CD14-positive monocyte (primary cell): ENCODE measurements around the gene SETD1B. TPM values are rescaled to one million over a fixed set of nuclear protein-coding genes. Genes with fewer than 3 reads are reported as not detected.

Experiments
- DNase-seq, 3 donors: peaks; one replicate each; pipeline ENCODE4 v3.0.0-alpha.2; 2011 to 2022
- H2AFZ ChIP-seq: 2 replicates; pipeline ENCODE4 v1.6.0; 2012; ENCODE audit warnings: mild to moderate bottlenecking, low read depth, low read length, inconsistent platforms; ENCODE audit not compliant: insufficient read depth, poor library complexity, severe bottlenecking
- H3K27ac ChIP-seq, 2 donors: 1 replicate in 1 of 2; 2 replicates in 1 of 2; pipeline ENCODE4 v1.5.1; 2012 to 2013; ENCODE audit warnings: low read length in 2 of 2, control low read depth in 1 of 2, inconsistent platforms in 1 of 2, low read depth in 1 of 2, mild to moderate bottlenecking in 1 of 2
- H3K27me3 ChIP-seq, 2 donors: one replicate each; pipeline versions ENCODE4 v1.6.0 to v1.6.1; 2011 to 2013; ENCODE audit warnings: low read length in 2 of 2; ENCODE audit not compliant: control insufficient read depth in 2 of 2, insufficient read depth in 2 of 2
- H3K36me3 ChIP-seq, 2 donors: replicated peaks in 1 of 2; 1 replicate in 1 of 2; 2 replicates in 1 of 2; pipeline versions ENCODE4 v1.5.1 to v1.6.1; 2012 to 2013; ENCODE audit warnings: low read length in 2 of 2, control low read depth in 1 of 2, inconsistent platforms in 1 of 2, mild to moderate bottlenecking in 1 of 2; ENCODE audit not compliant: insufficient read depth in 2 of 2, control insufficient read depth in 1 of 2
- H3K4me1 ChIP-seq, 2 donors: 1 replicate in 1 of 2; 2 replicates in 1 of 2; pipeline versions ENCODE4 v1.5.1 to v1.6.1; 2012 to 2013; ENCODE audit warnings: low read length in 2 of 2, control low read depth in 1 of 2, inconsistent platforms in 1 of 2, mild to moderate bottlenecking in 1 of 2, moderate library complexity in 1 of 2; ENCODE audit not compliant: insufficient read depth in 2 of 2, control insufficient read depth in 1 of 2
- H3K4me2 ChIP-seq: replicated peaks from 2 replicates; pipeline ENCODE3; 2012; ENCODE audit warnings: low read length, moderate library complexity, mild to moderate bottlenecking; ENCODE audit not compliant: poor library complexity, severe bottlenecking; ENCODE audit errors: extremely low read depth
- H3K4me3 ChIP-seq, 3 experiments: fragments of 200-600 bp in 1 of 3; sonication (generic) in 1 of 3; replicated peaks in 1 of 3; 1 replicate in 2 of 3; 2 replicates in 1 of 3; pipeline ENCODE4 v1.5.1; 2011 to 2013; ENCODE audit warnings: low read length in 3 of 3, mild to moderate bottlenecking in 3 of 3, control low read depth in 2 of 3, low read depth in 2 of 3, inconsistent platforms in 1 of 3, moderate library complexity in 1 of 3
- H3K79me2 ChIP-seq: 2 replicates; pipeline ENCODE4 v1.6.0; 2012; ENCODE audit warnings: mild to moderate bottlenecking, control low read depth, inconsistent platforms, low read length, moderate library complexity; ENCODE audit not compliant: insufficient read depth
- H3K9ac ChIP-seq: 2 replicates; pipeline ENCODE4 v1.6.0; 2017; ENCODE audit warnings: low read length, mild to moderate bottlenecking; ENCODE audit not compliant: insufficient read depth, poor library complexity, severe bottlenecking
- H3K9me3 ChIP-seq, 2 donors: replicated peaks in 1 of 2; 1 replicate in 1 of 2; 2 replicates in 1 of 2; pipeline versions ENCODE4 v1.5.1 to v1.6.1; 2012 to 2013; ENCODE audit warnings: low read length in 2 of 2, control low read depth in 1 of 2; ENCODE audit not compliant: control insufficient read depth in 1 of 2, insufficient read depth in 1 of 2
- H4K20me1 ChIP-seq: 2 replicates; pipeline ENCODE4 v1.6.0; 2012; ENCODE audit warnings: mild to moderate bottlenecking, low read length, control low read depth, moderate library complexity; ENCODE audit not compliant: insufficient read depth
- H3K27ac Mint-ChIP-seq, 7 donors: one replicate each; pipeline ENCODE4 v1.8.0; 2020; ENCODE audit warnings: mild to moderate bottlenecking in 7 of 7, mixed read lengths in 7 of 7, moderate library complexity in 6 of 7, inconsistent platforms in 2 of 7
- H3K27me3 Mint-ChIP-seq, 3 donors: one replicate each; pipeline ENCODE4 v1.8.0; 2021 to 2022; ENCODE audit warnings: low read depth in 3 of 3, mild to moderate bottlenecking in 3 of 3, mixed read lengths in 3 of 3, moderate library complexity in 3 of 3, inconsistent platforms in 1 of 3
- H3K36me3 Mint-ChIP-seq, 2 donors: one replicate each; pipeline ENCODE4 v1.8.0; 2020; ENCODE audit warnings: mixed read lengths in 2 of 2, inconsistent platforms in 1 of 2, mild to moderate bottlenecking in 1 of 2
- H3K4me1 Mint-ChIP-seq: one replicate; pipeline ENCODE4 v1.8.0; 2020; ENCODE audit warnings: mild to moderate bottlenecking, mixed read lengths
- H3K4me3 Mint-ChIP-seq, 2 donors: one replicate each; pipeline ENCODE4 v1.8.0; 2020; ENCODE audit warnings: mild to moderate bottlenecking in 2 of 2, mixed read lengths in 2 of 2, moderate library complexity in 1 of 2
- H3K9me3 Mint-ChIP-seq, 7 donors: one replicate each; pipeline ENCODE4 v1.8.0; 2020 to 2022; ENCODE audit warnings: mixed read lengths in 7 of 7, mild to moderate bottlenecking in 6 of 7, moderate library complexity in 6 of 7, inconsistent platforms in 2 of 7
- WGBS: methylation state at CpG from one replicate; pipeline ENCODE4 v1.1.5; 2013; ENCODE audit warnings: missing lambda C conversion rate; ENCODE audit not compliant: insufficient coverage; 5-methylcytosine and 5-hydroxymethylcytosine counted together
- intact Hi-C, 2 donors: fragments of 100-400 bp; cut with micrococcal nuclease; formaldehyde crosslinking; loops; one replicate each; pipeline versions ENCODE4 v1.15.0 to v1.15.1; 2023
- polyA plus RNA-seq, 3 donors: library from polyadenylated mRNA; depleted of rRNA in 1 of 3; unstranded in 2 of 3; stranded (reverse) in 1 of 3; fragments of 300-500 nt in 2 of 3; fragments of >200 nt in 1 of 3; fragmentation: Illumina TruSeq in 2 of 3; gene quantifications; 1 replicate in 2 of 3; 2 replicates in 1 of 3; pipeline ENCODE4 v1.2.3, GENCODE V29; 2012 to 2021
- TF ChIP-seq, protein P1 (sequence below): fragments of 200-600 bp; IDR thresholded peaks from one replicate; pipeline ENCODE4 v1.8.0; 2022; ENCODE audit warnings: antibody characterized with exemption, mild to moderate bottlenecking

SETD1B gene
- polyA plus RNA-seq, 3 donors = 0.28 to 9.0 (median 0.60) TPM

DNA sequence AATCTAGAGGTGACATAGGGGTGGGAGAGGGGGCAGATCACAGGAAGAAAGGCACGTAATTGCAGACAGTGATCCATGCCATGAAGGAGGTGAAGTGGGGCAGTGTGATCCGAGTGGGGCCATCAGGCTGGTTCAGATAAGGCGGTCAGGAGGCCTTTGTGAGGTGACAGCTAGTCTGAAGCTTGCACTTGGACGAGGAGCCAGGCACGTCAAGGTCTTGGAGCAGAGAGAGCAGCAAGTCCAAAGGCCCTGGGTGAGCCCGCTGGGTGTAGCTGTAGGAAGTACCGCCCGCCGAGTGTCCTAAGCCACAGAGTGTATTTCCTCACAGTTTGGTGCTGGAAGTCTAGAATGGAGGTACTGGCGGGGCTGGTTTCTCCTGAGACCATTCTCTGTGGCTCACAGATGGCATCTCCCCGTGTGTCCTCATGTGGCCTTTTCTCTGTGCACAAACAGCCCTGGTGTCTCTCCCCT is 33.9 kb upstream of the SETD1B start:
- TF ChIP-seq, protein P1, sequence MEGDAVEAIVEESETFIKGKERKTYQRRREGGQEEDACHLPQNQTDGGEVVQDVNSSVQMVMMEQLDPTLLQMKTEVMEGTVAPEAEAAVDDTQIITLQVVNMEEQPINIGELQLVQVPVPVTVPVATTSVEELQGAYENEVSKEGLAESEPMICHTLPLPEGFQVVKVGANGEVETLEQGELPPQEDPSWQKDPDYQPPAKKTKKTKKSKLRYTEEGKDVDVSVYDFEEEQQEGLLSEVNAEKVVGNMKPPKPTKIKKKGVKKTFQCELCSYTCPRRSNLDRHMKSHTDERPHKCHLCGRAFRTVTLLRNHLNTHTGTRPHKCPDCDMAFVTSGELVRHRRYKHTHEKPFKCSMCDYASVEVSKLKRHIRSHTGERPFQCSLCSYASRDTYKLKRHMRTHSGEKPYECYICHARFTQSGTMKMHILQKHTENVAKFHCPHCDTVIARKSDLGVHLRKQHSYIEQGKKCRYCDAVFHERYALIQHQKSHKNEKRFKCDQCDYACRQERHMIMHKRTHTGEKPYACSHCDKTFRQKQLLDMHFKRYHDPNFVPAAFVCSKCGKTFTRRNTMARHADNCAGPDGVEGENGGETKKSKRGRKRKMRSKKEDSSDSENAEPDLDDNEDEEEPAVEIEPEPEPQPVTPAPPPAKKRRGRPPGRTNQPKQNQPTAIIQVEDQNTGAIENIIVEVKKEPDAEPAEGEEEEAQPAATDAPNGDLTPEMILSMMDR = no peak
- 60% methylated on average over 8 of the region's 11 CpGs for WGBS
- Mint-ChIP-seq H3K27ac (peak overlapping the region in 2 of 7 donors; percentile 0 to 42), H3K27me3 (peaks cover 0 to 2% (median 0%) of the 10 kb centered on the region in 3 donors), H3K36me3 (no peaks in the 10 kb centered on the region), H3K9me3 (no peaks in the 10 kb centered on the region), H3K4me3 (no peak overlapping the region), H3K4me1 (peaks cover 10% of the 10 kb centered on the region)
- Histone ChIP-seq H3K36me3 (no peaks in the 10 kb centered on the region), H4K20me1 (no peaks in the 10 kb centered on the region), H3K27ac (no peak overlapping the region), H3K79me2 (no peaks in the 10 kb centered on the region), H3K27me3 (no peaks in the 10 kb centered on the region), H3K9ac (no peak overlapping the region), H2AFZ (no peak overlapping the region), H3K4me1 (peaks cover 0 to 7% of the 10 kb centered on the region in 2 donors), H3K9me3 (no peaks in the 10 kb centered on the region), H3K4me3 (no peak overlapping the region), H3K4me2 (no peak overlapping the region)
- DNase-seq = no peak
- intact Hi-C loops = loop anchor here in 1 of 2 donors (10.0 kb wide), 1 partner anchor 275 kb away; no protein-coding TSS in a partner anchor

DNA sequence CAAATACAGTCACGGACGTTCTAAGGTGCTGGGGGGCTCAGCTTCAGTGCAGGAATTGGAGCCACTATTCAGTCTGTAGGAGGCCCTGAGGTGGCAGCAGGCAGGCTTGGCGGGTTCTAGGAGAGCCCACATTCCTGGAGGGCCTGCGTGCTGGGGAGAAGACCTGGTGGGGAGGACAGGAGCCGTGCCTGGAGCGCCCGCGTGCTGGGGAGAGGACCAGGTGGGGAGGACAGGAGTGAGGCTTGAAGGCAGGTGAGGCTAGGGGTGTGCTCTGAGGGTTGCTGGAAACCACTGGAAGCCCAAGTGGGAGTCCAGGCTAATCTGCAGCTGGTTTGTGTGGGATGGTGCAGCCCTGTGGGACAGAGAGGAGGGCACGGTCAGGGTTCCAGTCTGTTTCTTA is 33.4 kb upstream of the SETD1B start:
- Histone ChIP-seq H3K9me3 (no peaks in the 10 kb centered on the region), H4K20me1 (no peaks in the 10 kb centered on the region), H3K27me3 (no peaks in the 10 kb centered on the region), H3K9ac (no peak overlapping the region), H3K4me3 (no peak overlapping the region), H2AFZ (no peak overlapping the region), H3K4me2 (no peak overlapping the region), H3K4me1 (peaks cover 0 to 7% of the 10 kb centered on the region in 2 donors), H3K36me3 (no peaks in the 10 kb centered on the region), H3K27ac (no peak overlapping the region), H3K79me2 (no peaks in the 10 kb centered on the region)
- Mint-ChIP-seq H3K36me3 (no peaks in the 10 kb centered on the region), H3K27me3 (peaks cover 0 to 2% (median 0%) of the 10 kb centered on the region in 3 donors), H3K4me1 (peaks cover 10% of the 10 kb centered on the region), H3K4me3 (no peak overlapping the region), H3K27ac (peak overlapping the region in 1 of 7 donors; percentile 42), H3K9me3 (no peaks in the 10 kb centered on the region)
- intact Hi-C loops = loop anchor here in 1 of 2 donors (10.0 kb wide), 1 partner anchor 276 kb away; no protein-coding TSS in a partner anchor
- no peak for DNase-seq
- WGBS = 94% methylated on average over 9 of the region's 9 CpGs
- TF ChIP-seq, protein P1 = no peak
